ENCODE data around the gene COX19.
A peak's percentile ranks its signal among the peaks of the same experiment; 100 is the strongest.

The COX19 gene

GRCh38 chr7:979151-979550, 3.8 kb upstream of the COX19 start:
- no peak overlapping the region for H3K4me3 ChIP-seq (ENCODE audit: low read depth, low read length)

DNA sequence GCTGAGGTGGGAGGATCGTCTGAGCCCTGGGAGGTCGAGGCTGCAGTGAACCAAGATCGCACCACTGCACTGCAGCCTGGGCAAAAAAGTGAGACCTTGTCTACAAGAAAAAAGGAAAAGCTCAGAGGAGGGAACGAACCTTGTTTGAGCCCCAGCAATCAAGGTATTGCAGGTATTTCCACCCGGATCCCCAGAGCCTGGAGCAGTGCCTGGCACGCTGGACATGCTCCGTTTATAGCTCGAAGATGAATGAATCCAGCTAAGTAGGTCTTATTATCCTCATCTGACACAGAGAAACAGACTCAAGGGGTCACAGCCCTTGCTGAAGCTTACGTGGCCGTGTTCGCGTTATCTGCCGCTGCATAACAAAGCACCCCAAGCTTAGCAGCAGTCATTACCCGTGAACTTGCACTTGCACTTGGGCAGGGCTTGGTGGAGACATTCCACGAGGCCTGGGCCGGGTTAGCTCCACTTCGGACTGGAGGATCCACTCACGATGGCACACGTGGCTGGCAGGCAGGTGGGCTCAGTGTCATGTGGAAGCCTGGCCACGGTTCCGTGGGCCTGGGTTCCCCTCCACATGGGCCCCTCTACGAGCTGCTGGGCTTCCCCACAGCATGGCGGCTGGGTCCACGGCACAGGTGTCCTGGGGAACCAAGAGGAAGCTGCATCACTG, 3.2 kb upstream of the COX19 start:
- H3K4me3 ChIP-seq (ENCODE audit: low read depth, low read length), result no peak overlapping the region

DNA sequence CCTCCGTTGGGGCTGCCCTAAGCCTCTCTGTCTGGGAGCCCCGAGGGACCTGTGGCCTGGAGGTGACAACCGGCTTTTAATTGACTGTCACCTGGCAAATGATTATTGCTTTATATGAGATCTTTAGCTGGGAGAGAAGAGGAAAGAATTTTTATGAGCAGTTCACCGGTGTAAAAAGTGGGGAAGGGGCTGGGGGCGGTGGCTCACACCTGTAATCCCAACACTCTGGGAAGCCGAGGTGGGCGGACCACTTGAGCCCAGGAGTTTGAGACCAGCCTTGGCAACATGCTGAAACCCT, 2.6 kb upstream of the COX19 start:
- no peak overlapping the region for H3K4me3 ChIP-seq (ENCODE audit: low read depth, low read length)

GRCh38 chr7:977326-978048, 2.1 kb upstream of the COX19 start:
- H3K4me3 ChIP-seq (ENCODE audit: low read depth, low read length), result no peak overlapping the region

DNA sequence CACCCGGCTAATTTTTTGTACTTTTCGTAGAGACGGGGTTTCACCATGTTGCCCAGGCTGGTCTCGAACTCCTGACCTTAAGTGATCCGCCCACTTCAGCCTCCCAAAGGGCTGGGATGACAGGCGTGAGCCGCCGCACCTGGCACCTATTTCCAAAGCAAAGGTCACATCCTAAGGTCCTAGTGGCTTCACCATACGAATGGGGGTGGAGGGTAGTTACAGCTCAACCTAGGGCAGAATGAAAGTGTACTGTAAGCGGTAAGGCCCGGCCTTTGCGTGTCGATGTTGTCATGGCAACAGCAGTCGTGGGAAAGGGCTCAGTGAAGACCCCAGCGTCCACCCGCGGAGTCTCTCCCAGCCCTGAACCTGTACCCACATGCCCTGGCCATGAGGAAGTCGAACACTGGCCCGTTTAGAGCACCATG, 1.6 kb upstream of the COX19 start:
- H3K4me3 ChIP-seq (ENCODE audit: low read depth, low read length), result no peak overlapping the region

- H3K4me3 ChIP-seq (ENCODE audit: low read depth, low read length), result no peak overlapping the region
These were observed 539 bp upstream of the COX19 start for GRCh38 chr7:975702-976473.

- peak overlapping the region; percentile 82 for H3K4me3 ChIP-seq (ENCODE audit: low read depth, low read length)
These were observed 1.2 kb downstream of the COX19 start for GRCh38 chr7:974172-974571.

- no peak overlapping the region for H3K4me3 ChIP-seq (ENCODE audit: low read depth, low read length)
These were observed 2.0 kb downstream of the COX19 start for GRCh38 chr7:973312-973711.

- H3K4me3 ChIP-seq (ENCODE audit: low read depth, low read length), result no peak overlapping the region
These were observed 2.6 kb downstream of the COX19 start for GRCh38 chr7:972676-973309.

GRCh38 chr7:972110-972509, 3.2 kb downstream of the COX19 start:
- H3K4me3 ChIP-seq (ENCODE audit: low read depth, low read length), result no peak overlapping the region

DNA sequence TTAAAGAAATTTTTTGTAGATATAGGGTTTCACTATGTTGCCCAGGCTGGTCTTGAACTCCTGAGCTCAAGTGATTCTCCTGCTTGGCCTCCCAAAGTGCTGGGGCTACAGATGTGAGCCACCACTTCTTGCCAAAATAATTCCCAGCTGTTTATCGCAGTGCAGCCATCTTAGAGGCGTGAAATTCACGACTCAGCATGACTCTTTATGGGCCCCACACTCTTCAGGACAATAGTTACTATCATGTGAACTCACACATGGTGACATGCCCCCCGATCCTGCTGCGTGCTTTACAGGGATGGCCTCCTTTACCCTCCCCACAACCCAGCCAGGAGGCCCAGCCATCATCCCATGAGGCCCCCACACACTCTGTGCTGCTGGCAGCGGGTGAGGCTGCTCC, 4.6 kb downstream of the COX19 start:
- H3K4me3 ChIP-seq (ENCODE audit: low read depth, low read length), result no peak overlapping the region

DNA sequence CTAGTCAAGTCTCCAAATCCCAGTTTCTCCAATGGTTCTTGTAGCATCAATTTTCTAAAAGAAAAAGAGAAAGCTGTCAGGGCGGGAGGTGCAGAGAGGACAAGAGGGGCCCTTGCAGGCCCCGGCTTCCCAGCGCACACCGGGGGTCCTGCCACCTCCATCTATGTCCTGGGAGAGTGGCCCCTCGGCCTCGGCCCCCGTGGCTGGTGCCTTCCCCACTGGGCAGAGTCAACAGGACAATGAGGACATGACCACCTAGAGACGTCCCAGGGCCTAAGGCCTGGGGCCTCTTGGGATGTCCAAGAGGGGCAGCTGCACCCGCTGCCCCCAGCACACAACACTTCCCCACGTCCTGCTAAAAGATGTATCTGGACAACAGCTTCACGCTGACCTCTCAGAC, 5.9 kb downstream of the COX19 start:
- no peak overlapping the region for H3K4me3 ChIP-seq (ENCODE audit: low read depth, low read length)

- no peak overlapping the region for H3K4me3 ChIP-seq (ENCODE audit: low read depth, low read length)
These were observed 6.9 kb downstream of the COX19 start for GRCh38 chr7:968205-969105.

GRCh38 chr7:967361-968082, 7.8 kb downstream of the COX19 start:
- H3K4me3 ChIP-seq (ENCODE audit: low read depth, low read length), result no peak overlapping the region

GRCh38 chr7:966291-967069, 8.9 kb downstream of the COX19 start:
- H3K4me3 ChIP-seq (ENCODE audit: low read depth, low read length), result no peak overlapping the region

DNA sequence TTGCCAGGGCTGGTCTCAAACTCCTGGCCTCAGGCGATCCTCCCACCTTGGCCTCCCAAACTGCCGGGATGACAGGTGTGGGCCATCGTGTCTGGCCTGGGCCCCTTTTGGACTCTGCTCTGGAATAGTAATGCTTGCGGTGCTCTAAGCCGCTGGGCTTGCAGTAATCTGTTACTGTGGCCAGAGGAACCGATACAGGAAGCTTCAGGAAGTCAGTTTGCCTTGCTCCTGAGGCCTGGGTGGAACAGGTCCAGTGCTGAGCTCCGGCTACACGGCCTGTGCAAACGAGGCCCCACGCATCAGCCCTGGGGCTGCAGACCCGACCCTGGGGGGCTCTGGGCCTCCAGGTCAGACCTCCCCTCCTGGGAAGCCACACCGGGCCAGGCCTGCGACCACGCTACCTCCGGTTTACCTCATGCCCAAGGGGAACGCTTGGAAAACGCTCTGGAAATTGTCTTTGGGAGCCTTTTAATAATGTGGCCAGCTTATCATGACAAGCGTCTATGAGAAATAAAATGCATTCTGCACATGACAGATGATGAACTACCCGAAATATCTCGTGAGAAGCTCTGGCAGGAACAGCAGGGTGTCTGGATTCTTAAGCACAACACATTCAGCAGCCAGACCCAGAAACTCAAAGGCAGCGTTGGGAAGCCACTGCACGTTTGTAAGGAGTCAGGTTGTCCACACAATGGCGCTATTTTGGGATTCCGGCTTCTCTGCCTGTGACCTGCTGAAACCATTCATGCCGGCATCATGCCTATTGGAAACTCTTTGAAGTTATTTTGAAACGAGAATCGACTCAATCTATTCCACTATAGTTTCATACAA, 10.7 kb downstream of the COX19 start:
- H3K4me3 ChIP-seq (ENCODE audit: low read depth, low read length), result no peak overlapping the region

DNA sequence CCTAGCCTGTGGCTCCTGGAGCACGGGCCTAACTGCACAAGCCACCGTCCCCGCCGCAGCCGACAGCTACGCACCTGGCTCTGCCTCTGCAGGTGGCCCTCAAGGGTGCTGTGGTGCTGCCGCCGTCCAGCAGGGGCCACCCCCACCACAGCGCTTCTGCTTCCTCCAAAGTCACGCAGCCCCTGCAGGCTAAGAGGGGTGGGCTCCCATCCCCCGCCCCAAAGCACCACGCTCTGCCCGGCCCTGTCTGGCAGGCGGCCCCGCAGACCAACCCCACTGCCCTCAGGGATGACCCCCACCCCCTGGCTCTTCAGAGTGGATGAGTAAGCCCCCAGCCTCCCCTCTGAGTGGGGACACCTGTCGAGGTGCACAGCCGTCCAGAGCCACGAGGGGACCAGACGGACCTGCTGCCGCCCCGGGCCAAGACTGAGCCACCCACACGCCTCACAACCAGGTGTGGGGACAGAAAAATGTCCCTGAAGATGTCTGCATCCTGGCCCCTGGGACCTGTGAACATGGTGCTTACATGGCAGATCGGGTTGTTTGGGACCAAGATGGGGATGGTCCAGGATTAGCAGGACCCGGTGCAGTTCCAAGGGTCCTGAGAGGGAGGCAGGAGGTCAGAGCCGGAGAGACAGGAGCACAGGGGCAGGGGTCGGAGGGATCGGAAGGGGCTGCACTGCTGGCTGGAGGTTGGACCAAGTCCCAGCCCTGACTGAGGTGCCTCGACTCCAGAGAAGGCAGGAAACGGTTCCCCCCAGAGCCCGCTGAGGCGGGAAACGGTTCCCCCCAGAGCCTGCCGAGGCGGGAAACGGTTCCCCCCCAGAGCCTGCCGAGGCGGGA, 11.9 kb downstream of the COX19 start:
- H3K4me3 ChIP-seq (ENCODE audit: low read depth, low read length), result no peak overlapping the region
